ENCODE results near the gene OVAAL. TPM values are rescaled to one million over a fixed set of nuclear protein-coding genes. Genes with fewer than 3 reads are reported as not detected.

Gene OVAAL
- total RNA-seq, 1 donor from 2014 or later: not detected

DNA sequence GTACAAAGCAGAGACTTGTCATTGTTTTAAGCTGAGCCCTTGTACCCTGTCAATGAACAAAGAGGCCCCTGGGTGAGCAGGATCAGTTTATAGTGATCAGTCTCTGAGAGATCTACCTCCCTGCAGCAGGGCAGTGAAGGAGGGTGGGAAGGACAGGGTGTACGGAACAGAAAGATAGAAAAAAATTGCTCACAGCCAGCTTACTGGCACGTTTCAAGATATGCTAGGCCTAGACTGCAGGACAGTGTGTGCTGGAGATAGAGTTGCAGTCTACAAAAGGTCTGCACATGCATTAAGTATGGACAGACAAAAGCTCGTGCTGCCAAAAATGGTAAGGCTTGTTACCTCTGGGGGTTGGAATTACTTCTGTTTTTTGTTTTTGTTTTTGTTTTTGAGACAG is 34.6 kb downstream of the OVAAL start:
- DNase-seq (ENCODE audit: low spot score) (no peak), ATAC-seq (no peak)
- intact Hi-C loops (cut with DNase I): no loop called here

DNA sequence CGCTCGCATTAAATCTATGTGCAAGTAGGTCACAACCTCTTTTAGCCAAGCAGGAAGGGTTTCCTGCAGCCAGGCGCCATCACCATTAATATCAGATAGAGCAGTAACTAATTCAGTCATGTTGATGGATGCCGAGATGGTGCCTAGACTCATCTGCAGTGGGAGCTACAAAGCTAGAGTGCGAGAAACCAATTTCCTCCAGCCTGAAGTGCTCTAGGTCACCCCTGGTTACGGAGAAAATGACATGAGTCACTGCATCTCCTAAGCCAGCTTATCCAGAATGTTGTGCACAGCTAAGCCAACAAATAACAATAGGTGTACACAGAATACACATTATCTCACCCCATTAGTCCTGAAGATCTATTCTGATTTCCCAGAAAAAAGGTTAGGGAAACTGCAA is 36.0 kb downstream of the OVAAL start:
- intact Hi-C loops (cut with DNase I): no loop called here
- no peak for DNase-seq (ENCODE audit: low spot score)
- no peak for ATAC-seq

DNA sequence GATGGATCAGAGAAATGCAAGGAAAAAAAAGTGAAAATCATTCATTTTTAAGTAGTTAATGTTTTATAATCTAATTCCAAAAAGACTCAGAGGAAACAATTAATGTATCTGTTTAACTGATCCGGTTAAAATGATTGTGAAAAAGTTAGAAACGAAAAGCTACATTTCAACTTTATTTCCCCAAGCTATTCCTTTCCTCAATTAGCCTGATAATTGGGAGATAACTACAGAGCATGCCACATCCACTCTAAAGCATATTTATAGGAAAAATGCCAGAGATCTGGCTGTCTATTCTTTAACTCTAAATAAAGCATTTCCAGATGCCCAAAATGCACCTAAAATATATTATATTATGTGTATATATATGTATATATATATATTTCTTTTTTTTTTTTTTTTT is 37.2 kb downstream of the OVAAL start:
- intact Hi-C loops (cut with DNase I): no loop called here
- DNase-seq (ENCODE audit: low spot score) (no peak), ATAC-seq (no peak)

DNA sequence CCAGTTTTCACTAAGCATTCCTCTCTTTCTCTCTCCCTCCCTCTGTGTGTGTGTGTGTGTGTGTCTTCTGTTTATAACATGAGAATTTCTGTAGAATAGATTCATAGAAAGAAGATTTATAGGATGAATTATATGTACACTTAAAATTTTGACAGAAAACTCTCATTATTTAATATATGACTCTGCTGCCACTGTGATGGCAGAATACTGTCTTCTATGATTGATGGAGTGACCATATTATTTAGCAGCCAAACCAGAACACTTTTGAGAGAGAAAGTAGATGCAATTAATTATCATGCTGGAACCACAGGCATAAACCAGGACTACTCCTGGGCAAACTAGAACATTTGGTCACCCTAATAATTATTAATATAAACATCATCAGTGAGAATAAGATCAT is 38.8 kb downstream of the OVAAL start:
- ATAC-seq (no peak), DNase-seq (ENCODE audit: low spot score) (no peak)
- intact Hi-C loops (cut with DNase I): no loop called here

DNA sequence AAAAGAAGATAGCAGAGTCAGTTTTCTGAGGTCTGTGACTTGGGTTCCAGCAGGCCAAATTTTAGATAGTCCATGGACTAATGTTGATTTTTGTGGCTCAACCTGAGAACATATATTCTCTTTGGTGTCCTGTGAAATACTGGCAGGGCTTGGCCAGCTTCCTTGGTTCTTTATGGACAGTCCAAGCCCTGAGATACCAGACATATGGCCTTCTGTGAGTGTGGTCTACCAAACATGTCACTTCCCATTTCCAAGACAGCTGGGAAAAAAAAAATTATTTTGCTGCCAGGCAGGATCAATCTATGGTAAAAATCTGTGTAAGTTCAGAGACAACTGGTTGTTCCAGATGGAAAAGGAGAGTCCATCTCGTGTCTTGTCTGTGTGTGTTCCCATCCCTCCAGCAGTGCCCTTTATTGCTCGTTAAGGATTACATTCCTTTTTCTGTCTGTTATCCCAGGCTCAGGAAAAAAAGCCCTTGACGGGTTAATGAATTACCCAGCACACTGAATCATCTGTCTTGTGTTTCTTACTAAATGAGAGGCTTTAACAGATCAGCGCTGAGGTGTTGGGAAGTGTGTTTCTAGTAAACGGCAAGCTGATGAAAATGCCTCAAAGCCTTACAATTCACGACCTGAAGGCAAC is 39.7 kb downstream of the OVAAL start:
- DNase-seq (ENCODE audit: low spot score): no peak
- intact Hi-C loops (cut with DNase I): no loop called here
- no peak for ATAC-seq

DNA sequence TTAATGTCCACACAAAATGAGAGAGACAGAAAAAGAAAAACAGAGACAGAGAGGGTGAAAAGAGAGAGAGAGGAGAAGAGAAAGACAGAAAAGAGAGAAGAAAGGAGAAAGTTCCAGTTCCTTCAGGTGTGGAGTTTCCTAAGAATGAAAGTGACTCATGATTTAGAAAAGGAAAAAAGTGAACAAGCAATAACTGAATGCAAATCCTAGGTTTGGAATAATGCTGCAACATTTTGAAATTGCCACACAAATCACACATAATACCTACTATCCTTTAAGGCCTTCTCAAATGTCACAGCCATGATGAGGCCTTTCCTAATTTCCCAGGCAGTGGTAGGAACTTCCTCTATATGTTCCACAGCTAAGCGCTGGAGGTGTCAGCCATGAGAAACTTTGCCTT is 41.6 kb downstream of the OVAAL start:
- no peak for ATAC-seq
- no peak for DNase-seq (ENCODE audit: low spot score)
- intact Hi-C loops (cut with DNase I): no loop called here

DNA sequence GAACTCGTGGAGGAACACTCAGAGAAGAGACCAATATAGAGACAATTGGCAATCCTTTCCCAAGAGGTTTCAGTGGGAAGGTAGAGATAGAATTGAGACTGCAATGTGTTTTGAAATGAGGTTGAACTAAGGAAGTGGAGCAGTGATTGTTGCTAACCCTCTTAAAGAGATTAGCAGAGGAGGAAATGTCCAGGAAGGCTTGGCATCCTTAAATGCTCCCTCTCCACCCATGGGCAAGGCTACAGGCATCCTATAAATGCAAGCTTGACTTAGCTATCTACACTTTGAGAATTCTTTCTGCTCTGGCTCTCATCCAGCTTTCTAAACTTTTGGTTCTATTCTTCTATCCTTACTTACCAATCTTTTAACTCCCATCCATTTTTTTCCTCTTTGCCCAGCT is 42.7 kb downstream of the OVAAL start:
- intact Hi-C loops (cut with DNase I): no loop called here
- ATAC-seq: no peak
- DNase-seq (ENCODE audit: low spot score): no peak

DNA sequence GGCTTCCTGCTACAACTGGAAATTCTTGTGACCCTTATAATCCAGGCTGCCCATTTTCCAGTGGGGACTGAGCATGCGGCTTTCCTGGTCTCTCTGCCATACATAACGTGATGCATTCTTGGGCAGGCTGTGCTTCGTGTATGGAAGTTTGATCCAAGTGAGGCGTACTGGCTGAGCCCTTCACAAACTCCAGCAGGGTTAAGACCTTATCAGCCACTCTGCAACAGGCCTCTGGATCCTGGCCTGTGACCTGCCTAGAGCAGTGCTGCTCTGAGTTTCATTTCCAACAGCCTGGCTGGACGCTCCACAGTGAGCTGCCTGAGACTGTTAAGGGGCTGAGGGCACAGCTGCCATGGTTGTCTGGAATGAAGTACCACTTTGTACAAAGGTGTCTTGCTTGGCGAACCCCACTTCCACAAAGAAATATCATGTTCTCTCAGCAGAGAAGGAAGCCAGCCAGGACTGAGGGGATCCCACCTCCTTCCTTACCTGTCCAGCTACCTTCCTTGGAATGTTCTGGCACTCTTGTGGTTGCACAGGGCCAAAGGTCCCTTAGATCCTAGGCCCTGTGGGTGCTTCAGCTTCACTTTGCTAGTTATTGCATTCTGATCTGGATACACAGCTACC is 44.6 kb downstream of the OVAAL start:
- intact Hi-C loops (cut with DNase I): no loop called here
- ATAC-seq (no peak), DNase-seq (ENCODE audit: low spot score) (no peak)

DNA sequence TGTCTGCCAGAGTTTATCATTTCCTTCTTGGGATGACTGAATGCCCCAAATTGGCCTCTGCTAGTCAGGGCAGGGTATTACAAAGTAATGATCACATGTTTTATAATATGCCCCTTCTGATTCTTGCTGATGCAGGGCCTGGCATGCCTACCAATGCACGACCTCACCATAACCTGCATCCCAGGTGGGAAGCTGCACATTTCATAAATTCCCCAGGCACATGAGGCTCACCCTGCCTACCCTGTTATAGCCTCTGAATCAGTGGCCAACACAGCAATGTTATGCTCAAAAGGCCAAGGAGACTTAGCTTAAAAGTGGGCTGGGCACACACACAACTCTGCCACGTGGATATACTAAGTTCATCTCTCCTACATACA is 45.1 kb downstream of the OVAAL start:
- DNase-seq (ENCODE audit: low spot score) (no peak), ATAC-seq (no peak)
- intact Hi-C loops (cut with DNase I): no loop called here

DNA sequence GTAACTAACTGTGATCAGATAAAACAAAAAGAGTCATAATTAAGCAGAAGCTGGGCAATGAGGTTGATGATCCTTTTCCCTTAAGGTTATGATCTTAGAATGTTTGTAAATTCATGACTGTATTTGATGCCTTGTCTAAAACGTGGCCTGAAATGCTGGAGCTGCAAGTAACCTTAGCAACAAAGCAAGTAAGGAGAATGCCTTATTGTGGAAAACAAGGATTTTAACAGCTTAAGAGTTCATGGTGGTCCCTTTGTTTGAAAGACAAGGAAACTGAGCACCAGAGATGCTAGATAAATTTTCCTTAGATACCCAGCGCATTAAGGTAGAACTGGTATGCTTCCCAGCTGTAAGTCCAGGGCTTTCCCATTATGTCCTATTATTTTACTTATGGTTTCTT is 47.4 kb downstream of the OVAAL start:
- DNase-seq (ENCODE audit: low spot score) (no peak), ATAC-seq (no peak)
- intact Hi-C loops (cut with DNase I): no loop called here

DNA sequence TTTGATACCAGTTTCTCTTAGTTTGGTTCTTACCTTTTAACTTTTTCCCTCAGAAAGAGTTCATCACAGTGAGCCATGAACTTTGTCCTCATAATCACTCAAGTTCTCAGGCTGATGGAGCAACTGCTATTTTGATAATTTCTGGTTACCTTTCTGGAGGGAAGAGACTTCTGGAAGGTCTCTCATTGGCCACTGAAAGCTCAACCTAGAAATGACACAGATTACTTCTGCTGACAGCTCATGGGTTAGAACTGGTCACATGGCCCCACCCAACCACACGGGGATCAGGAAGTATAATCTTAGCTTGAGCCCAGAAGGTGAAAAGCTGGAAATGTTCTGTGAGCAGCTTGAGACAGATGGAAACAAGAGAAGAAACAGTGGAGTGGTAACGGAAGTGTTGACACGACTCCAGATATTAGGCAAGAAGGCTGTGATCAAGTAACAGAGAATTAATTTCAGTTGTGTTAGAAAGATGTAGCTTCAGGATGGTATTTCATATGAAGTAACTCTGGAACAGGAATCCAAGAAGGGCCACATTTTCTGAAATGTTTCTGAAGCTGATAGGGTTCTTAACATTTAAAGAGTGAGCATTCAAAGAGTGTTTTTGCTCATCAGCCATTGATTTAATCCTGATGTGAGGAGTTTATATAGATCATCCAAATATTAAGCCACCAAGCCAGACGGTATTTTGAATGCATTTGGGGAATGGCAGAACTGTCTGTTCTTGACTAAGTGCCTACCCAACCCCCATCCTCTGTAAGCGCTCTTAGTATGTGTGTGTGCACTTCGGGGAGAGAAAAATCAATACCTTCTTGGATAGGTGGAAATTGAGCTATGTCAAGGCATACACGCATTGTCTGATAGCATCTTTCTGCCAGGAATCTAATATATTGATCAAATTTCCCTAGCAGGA is 51.1 kb downstream of the OVAAL start:
- peak; percentile 64 for ATAC-seq
- DNase-seq (ENCODE audit: low spot score): no peak
- intact Hi-C loops (cut with DNase I): no loop called here

DNA sequence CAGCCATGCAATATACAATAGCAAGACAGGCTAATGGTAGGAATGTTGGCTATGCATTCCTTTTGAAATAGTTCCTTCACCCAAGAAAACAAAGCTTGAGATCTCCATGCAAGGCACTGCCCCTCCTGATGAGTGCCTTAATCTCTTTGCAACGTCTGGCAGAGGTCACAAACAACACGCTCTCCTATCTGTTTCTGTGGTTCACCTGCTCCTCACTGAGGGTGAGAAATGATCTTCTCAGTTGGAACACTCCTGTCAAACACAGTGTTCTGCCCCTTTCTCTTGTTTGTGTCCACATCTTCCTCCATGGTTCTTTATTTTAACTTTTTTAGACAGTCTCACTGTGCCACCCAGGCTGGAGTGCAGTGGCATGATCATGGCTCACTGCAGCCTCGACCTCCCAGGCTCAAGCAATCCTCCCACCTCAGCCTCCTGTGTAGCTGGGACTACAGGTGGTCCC is 51.8 kb downstream of the OVAAL start:
- intact Hi-C loops (cut with DNase I): no loop called here
- DNase-seq (ENCODE audit: low spot score): no peak
- ATAC-seq: no peak

DNA sequence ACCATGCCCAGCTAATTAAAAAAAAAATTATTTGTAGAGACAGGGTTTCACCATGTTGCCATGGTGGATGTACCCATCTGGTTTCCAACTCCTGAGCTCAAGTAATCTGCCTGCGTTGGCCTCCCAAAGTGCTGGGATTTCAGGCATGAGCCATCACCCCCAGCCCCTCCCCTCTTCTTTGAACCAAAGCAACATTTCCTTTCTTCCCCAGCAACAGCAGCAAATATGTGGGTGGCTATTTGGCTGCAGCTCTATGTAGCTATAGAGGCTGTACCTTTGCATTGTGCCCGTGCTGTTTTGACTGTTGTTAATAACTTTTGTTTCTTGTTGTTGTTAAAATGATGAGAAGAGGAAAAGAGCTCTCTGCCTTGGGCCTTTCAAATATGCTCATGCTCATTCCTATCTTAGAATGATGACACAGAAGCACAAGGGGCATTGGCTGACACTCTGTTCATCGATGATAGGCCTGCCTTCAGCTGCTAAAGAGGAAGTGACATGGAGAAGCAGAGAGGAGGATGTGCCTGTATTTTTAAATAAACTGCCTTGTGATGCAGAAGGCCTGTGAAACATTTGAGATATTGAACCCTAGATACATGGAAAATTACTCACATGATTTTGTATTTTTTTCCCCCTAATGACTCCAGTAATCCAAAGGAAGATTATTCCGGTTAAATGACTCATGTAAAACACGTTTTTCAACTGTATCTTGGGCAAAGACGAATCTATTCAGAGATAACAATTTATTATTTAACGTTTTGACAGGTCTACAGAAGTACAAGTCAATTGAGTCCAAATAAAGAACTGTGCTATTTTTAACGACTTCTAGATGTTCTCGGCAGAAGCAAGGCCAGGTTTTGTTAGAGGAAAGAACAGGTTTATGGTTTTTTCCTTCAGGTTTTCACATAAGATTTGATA is 52.5 kb downstream of the OVAAL start:
- ATAC-seq (no peak), DNase-seq (ENCODE audit: low spot score) (no peak)
- intact Hi-C loops (cut with DNase I): no loop called here

DNA sequence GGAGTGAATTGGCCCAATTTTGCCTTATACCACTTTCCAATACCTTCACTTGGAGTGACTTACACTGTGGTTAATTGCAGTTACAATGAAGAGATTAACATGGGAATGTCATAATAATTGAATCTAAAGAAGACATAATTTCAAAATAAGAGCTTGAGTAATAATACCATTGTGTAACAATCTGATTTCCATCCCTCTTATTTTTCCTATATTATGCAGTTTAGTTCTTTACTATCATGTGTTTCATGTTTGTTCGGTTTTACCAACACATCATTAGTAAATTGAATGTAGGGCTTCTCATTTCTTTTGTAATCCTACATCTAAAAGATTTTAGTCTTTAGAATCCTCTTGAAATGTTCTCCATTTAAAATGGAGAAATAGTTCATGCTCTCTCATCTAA is 53.9 kb downstream of the OVAAL start:
- DNase-seq (ENCODE audit: low spot score) (no peak), ATAC-seq (no peak)
- intact Hi-C loops (cut with DNase I): no loop called here

DNA sequence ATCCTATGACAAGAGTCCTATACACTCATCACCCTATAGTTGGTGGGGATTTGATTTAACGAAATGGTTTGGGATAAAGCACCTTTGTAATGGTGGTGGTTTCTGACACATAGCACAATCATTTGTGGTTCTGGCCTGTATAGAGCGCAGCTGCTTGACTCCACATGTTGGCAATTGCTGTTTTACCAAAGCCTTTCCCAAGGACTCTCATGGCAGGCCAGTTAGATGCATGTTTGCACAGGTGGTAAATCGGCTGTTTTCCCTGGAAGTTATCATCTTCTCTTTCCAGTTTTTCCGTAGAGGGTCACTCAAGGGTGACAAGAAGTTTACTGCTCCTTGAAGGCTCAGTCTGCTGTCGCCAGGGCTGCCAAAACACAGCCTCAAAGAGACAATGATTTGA is 56.0 kb downstream of the OVAAL start:
- no peak for ATAC-seq
- intact Hi-C loops (cut with DNase I): no loop called here
- DNase-seq (ENCODE audit: low spot score): no peak

DNA sequence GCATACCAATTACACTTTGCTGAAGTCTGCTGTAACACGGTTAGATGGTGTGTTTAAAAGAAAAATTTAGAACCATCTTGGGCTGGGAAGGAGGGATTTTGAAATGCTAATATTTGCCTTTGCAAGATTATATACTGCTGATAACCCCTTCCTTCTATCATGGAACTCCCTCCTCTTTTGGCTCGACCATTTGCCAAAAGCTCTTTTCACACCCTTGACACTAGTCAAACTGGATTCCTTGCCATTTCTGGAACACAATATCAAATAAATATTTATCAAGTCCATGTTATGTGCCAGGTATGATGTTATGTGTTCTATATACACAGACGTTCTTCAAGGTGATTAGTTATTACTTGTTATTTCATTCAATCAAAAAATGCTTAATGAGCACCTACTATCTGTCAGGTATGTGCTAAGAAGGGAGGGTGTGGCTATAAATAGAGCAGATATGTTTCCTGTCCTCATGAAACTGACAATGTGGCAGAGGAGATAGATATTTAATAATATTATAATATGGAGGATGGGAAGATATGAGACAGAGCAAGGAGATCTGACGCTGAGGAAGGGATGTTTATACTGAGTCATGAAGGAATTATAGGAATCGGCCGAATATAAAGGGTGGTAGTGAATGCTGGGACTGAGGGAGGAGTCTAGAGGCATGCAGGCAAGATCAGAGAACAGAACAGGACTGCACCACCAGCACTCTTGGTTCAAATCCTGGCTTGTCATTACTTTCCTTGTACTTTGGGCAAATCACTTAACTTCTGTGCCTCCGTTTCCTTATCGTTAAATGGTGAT is 56.9 kb downstream of the OVAAL start:
- intact Hi-C loops (cut with DNase I): no loop called here
- ATAC-seq: no peak
- no peak for DNase-seq (ENCODE audit: low spot score)

All from sciatic nerve (tissue), 2 donors.